Measurements from ENCODE around the gene LMAN2. TPM values are rescaled to one million over a fixed set of nuclear protein-coding genes. Genes with fewer than 3 reads are reported as not detected.

Gene LMAN2, protein sequence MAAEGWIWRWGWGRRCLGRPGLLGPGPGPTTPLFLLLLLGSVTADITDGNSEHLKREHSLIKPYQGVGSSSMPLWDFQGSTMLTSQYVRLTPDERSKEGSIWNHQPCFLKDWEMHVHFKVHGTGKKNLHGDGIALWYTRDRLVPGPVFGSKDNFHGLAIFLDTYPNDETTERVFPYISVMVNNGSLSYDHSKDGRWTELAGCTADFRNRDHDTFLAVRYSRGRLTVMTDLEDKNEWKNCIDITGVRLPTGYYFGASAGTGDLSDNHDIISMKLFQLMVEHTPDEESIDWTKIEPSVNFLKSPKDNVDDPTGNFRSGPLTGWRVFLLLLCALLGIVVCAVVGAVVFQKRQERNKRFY
- total RNA-seq (2014; rRNA removed; shearing (Covaris generic)), result 273 and 299 TPM in 2 replicates
- polyA plus RNA-seq (2015; cell fraction: cytosol; rRNA removed), result 546 and 571 TPM in 2 replicates
- 82.1 and 103 TPM in 2 replicates for polyA plus RNA-seq (2015; cell fraction: nucleus; rRNA removed)

DNA sequence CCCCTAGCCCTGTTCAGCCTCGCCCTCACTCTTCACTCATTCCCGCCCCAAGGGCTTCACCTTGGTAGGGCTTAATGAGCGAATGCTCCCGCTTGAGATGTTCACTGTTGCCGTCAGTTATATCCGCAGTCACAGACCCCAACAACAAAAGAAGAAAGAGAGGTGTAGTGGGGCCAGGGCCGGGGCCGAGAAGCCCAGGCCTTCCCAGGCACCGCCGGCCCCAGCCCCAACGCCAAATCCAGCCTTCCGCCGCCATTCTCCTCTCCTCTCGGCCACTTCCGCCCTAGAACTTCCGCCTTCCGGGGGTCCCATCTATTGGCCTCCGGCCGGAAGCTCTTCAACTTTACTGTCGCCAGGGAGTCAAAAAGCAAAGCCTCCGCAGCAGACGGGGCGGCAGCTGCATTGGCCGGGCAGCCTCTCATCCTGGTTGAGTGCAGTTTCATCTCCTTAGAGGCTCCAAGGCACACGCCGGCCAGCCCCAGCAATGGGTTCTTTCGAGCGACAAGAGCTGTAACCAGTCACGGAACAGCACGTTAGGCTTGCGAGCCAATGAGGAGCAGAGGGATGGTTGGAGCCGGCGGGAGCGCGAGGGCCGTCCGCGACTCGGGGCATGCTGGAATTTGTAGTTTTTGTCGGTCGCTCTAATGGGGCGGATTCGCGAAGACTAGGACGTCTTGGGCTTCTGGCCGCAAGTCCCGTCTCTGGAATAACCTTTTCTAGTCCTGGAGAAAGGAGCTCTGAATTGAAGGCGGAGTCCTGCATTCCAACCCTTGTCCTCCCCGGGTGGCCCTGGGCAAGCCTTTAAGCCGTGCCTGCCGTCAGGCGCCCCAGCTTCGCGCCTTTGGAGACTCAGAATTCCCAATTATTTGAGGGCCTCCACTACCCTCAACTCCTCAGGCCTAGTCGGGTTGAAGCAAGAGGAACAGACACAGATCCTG, at the start of gene LMAN2:
LMAN2 (minus strand) TSS at position 277 of the 938 bp plus-strand sequence; CDS start at position 256, 21 bp downstream.
- in situ Hi-C loops (cut with HindIII; ENCODE audit: low pct_unique_long_range_greater_than_20kb, low sequenced_read_pairs), result no loop called here
- DNase-seq (ENCODE audit: low read depth, low spot score), result peak; percentile 93

DNA sequence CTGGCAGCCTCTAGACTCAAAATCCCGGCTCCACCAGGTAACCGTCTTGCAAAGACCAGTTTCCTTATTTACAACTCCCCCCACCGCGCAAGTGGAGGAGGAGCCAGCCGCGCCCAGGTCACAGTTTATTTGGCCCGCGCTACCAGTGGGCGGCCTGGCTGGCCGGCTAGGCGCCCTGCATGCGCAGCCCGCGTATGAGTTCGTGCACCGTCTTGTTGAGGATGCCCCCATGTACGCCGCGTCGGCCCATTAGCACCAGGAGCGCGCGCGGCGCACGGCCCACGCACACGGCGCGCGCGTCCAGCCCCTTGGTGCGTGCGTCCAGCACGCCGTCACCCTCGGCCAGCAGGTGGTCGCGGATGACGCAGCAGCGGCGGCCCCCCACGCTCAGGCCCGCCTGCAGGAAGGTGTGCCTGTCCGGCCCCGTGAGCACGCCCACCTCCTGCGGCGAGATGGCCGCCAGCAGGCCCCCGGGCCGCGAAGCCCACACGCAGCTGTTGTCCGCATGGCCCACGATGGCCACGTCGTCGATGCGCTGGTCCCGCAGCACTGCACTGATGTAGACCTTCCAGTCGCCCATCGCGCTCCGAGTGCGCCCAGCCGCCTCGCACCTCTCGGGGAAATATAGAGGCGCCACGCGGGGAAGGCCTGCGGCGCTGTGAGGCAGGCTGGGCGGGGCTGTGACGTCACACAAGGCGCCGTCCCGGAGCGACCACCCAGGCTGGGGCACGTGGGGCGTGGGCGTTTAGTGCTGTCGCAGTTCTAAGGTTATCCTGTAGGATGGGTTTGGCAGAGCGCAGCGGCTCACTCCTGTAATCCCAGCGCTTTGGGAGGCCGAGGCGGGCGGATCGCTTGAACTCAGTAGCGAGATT, 48.8 kb upstream of the LMAN2 start, which contains the start of gene PFN3:
PFN3 (minus strand) TSS at position 665 of the 872 bp plus-strand sequence; CDS start at position 580, 85 bp downstream.
- in situ Hi-C loops (cut with HindIII; ENCODE audit: low pct_unique_long_range_greater_than_20kb, low sequenced_read_pairs), result no loop called here
- no peak for DNase-seq (ENCODE audit: low read depth, low spot score)

DNA sequence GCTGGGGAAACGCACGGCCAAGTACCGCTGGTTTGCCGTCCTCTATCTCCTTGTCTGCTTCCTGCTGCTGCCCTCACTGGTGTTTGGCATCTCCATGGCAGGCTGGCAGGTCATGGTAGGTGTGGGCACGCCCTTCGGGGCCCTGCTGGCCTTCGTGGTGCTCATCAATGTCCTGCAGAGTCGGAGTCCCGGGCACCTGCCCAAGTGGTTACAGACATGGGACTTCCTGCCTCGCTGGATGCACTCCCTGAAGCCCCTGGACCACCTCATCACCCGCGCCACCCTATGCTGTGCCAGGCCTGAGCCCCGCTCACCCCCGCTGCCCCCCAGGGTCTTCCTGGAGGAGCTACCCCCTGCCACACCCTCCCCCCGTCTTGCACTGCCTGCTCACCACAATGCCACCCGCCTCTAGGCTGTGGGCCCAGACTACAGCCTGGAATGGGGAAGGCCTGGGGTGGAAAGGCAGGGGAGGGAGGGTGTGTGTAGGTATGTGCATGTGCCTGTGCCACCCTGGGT, 46.5 kb upstream of the LMAN2 start:
- no peak for DNase-seq (ENCODE audit: low read depth, low spot score)
- in situ Hi-C loops (cut with HindIII; ENCODE audit: low pct_unique_long_range_greater_than_20kb, low sequenced_read_pairs), result no loop called here

DNA sequence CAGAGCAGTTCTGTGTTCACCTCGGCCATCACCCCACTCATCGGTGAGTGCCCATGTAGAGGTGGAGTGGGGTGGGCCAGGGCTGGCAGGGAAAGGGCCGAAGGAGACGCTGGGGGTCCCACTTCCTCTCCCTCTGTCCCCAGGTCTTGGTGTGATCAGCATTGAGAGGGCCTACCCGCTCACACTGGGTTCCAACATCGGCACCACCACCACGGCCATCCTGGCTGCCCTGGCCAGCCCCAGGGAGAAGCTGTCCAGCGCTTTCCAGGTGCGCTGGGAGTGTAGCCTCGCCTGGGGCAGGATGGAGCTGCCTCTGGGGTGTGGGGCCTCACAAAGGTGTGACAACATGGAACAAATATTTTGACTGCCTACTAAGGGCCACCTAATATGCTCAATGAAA, 45.3 kb upstream of the LMAN2 start:
- in situ Hi-C loops (cut with HindIII; ENCODE audit: low pct_unique_long_range_greater_than_20kb, low sequenced_read_pairs), result no loop called here
- DNase-seq (ENCODE audit: low read depth, low spot score), result no peak

DNA sequence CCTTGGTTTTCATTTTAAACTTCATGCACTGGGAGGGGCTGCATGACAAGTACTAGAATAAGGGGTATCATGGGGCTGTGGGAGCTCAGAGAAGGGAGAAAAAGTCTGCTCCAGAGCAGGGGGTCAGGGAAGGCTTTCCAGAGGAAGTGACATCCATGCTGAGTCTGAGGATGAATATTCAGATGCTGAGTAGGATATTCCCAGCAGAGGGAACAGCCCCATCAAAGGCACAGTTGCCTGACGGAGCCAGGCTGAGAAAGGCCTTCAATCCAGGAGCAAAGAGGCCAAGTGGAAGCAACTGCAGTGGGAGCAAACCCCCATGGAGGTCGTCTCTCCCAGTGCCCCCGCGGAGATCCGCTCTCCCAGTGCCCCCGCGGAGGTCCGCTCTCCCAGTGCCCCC, 44.6 kb upstream of the LMAN2 start:
- DNase-seq (ENCODE audit: low read depth, low spot score), result no peak
- in situ Hi-C loops (cut with HindIII; ENCODE audit: low pct_unique_long_range_greater_than_20kb, low sequenced_read_pairs), result no loop called here

DNA sequence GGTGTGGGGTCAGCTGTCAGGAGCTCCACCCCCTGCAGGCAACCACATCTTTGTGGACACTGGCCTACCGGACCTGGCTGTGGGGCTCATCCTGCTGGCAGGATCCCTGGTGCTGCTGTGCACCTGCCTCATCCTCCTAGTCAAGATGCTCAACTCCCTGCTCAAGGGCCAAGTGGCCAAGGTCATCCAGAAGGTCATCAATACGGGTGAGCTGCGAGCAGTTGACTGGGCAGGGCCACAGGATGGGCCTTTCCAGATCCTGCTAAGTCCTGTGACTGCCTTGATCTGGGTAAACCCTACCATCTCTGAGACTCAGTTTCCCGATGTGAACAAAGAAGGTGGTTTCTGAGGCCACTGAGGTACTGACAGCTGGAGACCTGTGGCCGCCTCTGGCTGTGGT, 42.5 kb upstream of the LMAN2 start:
- in situ Hi-C loops (cut with HindIII; ENCODE audit: low pct_unique_long_range_greater_than_20kb, low sequenced_read_pairs), result no loop called here
- DNase-seq (ENCODE audit: low read depth, low spot score), result no peak

DNA sequence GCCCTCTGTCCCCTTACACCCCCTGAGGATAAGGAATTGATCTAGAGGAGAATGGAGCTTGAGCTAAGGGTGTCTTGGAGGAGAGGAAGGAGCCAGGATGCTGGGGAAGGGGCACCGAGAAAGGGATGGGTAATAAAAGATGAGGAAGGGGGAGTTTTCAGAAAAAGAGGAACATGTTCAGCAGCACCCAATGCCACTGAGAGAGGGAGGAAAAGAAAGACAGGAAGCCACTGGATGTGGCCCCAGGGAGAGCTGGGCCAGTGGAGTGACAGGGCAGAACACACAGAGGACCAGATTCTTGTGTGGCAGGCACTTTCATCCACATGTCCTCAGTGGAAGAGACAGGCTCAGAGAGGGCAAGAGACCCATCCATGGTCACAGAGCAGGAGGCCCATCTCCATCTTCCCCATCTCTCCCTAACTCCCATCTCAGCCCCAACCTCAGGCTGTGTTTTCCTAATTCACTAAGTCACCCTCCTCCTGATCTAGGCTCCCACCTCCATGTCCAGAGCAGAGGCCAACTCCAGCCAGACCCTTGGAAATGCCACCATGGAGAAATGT, 41.8 kb upstream of the LMAN2 start:
- no peak for DNase-seq (ENCODE audit: low read depth, low spot score)
- in situ Hi-C loops (cut with HindIII; ENCODE audit: low pct_unique_long_range_greater_than_20kb, low sequenced_read_pairs), result no loop called here

DNA sequence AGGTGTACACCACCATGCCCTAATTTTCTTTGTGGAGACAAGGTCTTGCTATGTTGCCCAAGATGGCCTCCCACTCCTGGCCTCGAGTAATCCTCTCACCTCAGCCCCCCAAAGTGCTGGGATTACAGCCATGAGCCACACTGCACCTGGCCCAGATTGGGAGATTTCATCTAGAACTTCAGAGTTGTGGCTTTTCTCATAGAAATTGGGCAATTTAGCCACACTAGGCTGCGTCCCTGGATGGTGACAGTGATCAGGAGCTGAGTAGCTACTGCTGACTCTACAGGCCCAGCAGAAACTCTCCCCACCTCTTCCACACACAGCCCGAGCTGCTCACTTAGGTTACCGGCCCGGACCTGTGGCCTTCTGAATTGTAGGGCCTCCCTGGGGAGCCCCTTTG, 41.3 kb upstream of the LMAN2 start:
- no peak for DNase-seq (ENCODE audit: low read depth, low spot score)
- in situ Hi-C loops (cut with HindIII; ENCODE audit: low pct_unique_long_range_greater_than_20kb, low sequenced_read_pairs), result no loop called here

DNA sequence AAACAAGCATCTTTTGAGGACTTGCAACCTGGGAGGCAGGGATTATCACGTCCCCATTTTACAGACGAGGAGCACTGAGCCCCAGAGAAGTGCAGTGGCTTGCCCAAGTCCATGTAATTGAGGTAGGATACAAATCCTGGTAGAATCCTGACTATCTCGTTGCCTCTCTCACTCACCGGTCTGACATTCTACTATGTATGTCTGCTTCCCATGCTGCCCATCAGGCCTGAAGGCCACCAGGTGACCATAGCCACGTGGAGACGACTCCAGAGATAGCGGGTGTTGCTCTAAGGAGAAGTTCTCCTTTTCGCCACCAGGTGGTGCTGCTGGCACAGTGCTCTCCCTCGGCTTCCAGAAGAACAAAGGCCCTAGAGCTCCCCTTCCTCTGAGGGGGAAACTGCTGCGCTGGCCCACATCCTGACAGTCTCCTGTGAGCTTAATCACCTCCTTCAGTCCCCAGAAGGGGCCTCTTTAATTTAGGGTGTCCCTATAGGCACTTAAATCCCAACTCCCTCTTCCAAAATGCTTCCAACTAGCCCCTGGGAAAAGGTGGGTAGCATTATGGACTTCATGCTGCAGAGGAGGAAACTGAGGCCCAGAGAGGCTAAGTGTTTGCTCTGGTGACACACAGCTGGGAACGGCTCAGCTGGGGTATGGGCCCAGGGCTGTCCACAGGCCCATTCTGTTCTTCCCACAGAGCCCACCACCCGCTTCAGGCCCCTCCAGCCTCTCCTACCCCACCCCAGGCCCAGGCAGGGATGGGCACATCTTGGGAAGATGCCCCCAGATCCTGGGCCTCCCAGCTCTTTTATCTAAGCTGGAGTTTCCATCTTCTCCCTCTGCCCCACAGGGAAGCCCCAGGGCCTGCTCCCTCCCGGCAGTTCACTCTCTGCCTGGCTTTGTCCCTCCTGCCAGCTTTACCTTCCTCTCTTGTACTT, 39.2 kb upstream of the LMAN2 start:
- in situ Hi-C loops (cut with HindIII; ENCODE audit: low pct_unique_long_range_greater_than_20kb, low sequenced_read_pairs), result no loop called here
- DNase-seq (ENCODE audit: low read depth, low spot score), result peak; percentile 89

DNA sequence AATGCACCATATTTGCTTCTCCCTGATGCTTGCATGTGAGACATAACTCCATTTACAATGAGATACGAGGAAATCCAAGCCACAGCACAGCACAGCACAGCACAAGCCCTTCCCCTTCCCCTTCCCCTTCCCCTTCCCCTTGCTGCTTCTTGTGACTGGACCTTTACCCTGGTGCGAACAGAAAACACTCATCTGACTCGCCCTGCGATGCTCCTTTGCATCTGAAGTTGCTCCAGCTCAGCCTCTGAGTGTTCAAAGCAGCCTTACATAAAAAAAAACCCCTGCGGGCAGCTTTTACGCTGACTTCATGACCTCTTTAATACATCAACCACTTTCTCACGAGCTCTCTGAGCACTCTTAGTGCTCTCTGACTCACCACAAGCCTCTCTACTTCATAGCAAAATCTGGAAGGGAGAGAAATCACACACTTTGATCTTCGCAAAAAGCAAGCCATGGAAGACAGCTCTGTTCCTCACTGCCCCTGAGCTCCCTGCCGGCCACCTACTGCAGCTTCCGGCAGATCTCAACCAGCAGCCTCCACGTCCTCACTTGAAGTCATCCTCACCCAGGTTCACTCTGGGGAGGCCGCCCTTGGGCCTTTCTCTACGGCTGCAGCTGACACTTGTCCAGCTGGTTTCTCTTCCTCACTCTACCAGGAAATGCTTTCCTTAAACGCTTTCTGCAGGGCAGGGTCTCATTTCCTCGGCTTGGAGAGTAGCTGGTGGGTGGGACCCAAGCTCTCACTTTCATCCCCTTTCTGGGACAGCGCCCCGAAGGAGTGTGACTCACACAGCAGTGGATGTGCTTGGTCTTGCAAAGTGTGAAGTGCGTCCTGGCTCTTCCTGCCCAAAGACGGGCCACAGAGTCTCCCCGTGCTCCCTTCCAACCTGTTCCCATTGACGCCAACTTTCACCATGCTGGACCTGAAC, 38.0 kb upstream of the LMAN2 start:
- peak; percentile 79 for DNase-seq (ENCODE audit: low read depth, low spot score)
- in situ Hi-C loops (cut with HindIII; ENCODE audit: low pct_unique_long_range_greater_than_20kb, low sequenced_read_pairs), result no loop called here

DNA sequence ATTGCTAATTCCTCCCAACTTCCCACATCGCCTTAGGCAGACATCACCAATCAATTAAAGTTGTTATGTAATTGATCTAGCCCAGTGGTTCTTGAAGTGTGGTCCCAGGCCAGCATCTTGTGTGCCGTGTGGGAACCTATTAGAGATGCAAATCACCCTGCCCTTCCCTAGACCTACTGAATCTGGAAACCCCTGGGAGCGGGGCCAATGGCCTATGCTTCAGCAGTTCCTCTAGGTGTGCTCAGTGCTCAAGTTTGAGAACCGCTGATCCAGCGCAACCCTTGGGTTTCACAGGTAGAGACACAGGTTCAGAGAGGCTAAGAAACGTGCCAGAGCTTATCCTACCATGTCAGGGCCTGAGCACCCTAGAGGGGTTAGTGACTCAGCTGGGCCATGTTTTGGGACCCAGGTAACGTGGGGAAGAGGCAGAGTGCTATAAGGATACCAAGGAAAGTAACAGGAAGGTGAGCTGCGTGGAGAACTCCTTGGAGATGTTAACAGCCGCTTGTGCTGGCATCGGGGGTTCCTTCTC, 37.1 kb upstream of the LMAN2 start:
- in situ Hi-C loops (cut with HindIII; ENCODE audit: low pct_unique_long_range_greater_than_20kb, low sequenced_read_pairs), result no loop called here
- no peak for DNase-seq (ENCODE audit: low read depth, low spot score)

DNA sequence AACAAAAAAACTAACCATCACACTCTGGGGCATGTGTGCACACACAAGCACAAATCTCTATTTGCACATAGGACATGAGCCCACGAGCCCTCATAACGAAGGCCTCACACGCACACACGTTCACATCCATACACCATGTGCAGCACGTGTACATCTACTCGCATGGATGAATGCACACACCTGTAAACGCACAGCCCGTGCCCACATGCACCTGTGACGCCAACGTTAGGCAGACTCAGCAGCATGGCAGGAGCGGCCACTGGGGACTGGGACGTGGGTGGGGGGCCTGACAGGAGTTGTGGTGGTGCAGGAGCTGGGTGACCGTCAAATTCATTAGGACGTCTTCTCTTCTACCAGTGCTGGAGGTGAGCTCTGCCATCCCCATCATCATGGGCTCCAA, 35.9 kb upstream of the LMAN2 start:
- DNase-seq (ENCODE audit: low read depth, low spot score), result no peak
- in situ Hi-C loops (cut with HindIII; ENCODE audit: low pct_unique_long_range_greater_than_20kb, low sequenced_read_pairs), result no loop called here

DNA sequence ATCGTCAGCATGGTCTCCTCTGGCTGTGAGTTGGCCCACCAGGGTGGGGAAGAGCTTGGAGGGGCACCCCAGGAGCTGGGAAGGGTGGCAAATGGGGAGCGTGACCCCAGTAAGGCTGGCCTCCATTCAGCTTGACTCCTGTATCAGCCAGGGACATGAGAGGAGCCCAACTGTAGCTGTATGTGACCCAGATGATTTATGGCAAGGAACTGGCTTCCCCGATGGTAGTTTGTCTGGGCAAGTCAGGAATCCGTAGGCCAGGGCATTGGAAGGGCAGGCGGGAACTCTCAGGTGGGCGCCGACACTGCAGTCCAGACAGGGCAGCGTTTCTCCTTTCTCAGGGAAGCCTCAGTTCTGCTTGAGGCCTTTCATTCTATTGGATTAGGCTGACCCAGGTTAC, 35.1 kb upstream of the LMAN2 start:
- in situ Hi-C loops (cut with HindIII; ENCODE audit: low pct_unique_long_range_greater_than_20kb, low sequenced_read_pairs), result no loop called here
- no peak for DNase-seq (ENCODE audit: low read depth, low spot score)

DNA sequence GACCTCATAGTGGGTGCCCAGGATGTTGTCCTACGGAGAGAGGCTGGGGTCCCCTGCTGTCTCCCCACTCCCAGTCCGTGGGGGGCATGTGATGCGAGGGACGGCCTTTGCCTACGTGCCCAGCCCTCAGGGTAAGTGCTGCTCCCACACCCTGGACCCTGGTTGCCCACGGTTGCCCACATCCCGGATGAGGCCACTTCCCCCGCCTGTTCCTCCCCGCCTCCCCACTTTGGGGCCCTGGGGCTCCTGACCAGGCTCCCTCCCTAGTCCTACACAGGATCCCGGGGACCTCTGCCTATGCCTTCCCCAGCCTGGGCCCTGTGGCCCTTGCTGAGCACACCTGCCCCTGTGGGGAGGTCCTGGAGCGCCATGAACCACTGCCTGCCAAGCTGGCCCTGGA, 34.3 kb upstream of the LMAN2 start:
- no peak for DNase-seq (ENCODE audit: low read depth, low spot score)
- in situ Hi-C loops (cut with HindIII; ENCODE audit: low pct_unique_long_range_greater_than_20kb, low sequenced_read_pairs), result no loop called here

DNA sequence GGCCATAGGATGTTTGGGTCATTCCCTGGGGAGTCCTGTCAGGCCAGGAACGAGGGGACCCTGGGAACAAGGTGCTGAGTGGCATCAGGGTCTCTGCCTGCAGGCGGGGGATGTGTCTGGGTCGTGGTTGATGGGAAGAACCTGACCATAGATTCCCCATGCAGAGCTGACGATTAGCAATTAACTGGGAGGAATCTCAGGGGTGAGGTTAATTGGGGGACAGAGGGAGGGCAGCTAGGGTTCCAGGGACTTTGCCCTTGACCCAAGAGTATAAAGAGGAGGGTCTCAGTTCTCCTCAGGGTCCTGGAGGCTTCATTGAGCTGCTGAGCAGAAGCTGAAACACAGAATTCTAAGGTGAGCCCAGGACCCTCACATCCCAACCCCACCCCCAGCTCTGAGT, 32.7 kb upstream of the LMAN2 start, which contains the start of gene SLC34A1:
SLC34A1 (plus strand) TSS at position 301 of the 400 bp plus-strand sequence. CDS start 1,308 bp downstream, outside the sequence.
- in situ Hi-C loops (cut with HindIII; ENCODE audit: low pct_unique_long_range_greater_than_20kb, low sequenced_read_pairs), result no loop called here
- DNase-seq (ENCODE audit: low read depth, low spot score), result no peak
